ENCODE data around the gene EHD3. TPM values are rescaled to one million over a fixed set of nuclear protein-coding genes. Genes with fewer than 3 reads are reported as not detected.

Gene EHD3
- total and polyA plus RNA-seq, 10 of the 15 experiments (the other 5 are each of a cell fraction or from before 2014, with no cell fraction given): 1.1 to 10.9 (median 8.2) TPM

- no peak overlapping the region for H3K9ac ChIP-seq (ENCODE audit: control insufficient read depth, insufficient read depth, low read length)
- H3K4me1 ChIP-seq (ENCODE audit: control insufficient read depth, insufficient read depth, low read length): no peaks in the 10 kb centered on the region
- DNase-seq (ENCODE audit: low read depth, low spot score) (no peak), ATAC-seq (no peak), FAIRE-seq (no peak)
- WGBS (ENCODE audit: insufficient coverage, insufficient replicate concordance, low lambda C conversion rate, missing lambda C conversion rate): 23% methylated on average over 5 of the region's 5 CpGs
- H4K20me1 ChIP-seq (ENCODE audit: control insufficient read depth, insufficient read depth): no peaks in the 10 kb centered on the region
- SMC1A ChIA-PET (ENCODE audit: uncharacterized antibody, unreplicated experiment): no interaction called here
- no peak overlapping the region for H3K4me3 ChIP-seq
- CTCF ChIA-PET: interaction anchor here (1.2 kb wide), 1 partner anchor 9 kb away, joined by 3 read pairs; no protein-coding TSS in a partner anchor
- intact Hi-C loops (cut with micrococcal nuclease; ENCODE audit: unreplicated experiment) (no loop called here), in situ Hi-C loops (cut with MboI) (no loop called here)
- no peak overlapping the region for H3K27ac ChIP-seq (ENCODE audit: control insufficient read depth, insufficient read depth)
- no peaks in the 10 kb centered on the region for H3K36me3 ChIP-seq (ENCODE audit: control insufficient read depth in 2 of 2, insufficient read depth in 2 of 2, low read length in 1 of 2)
- H3K27me3 ChIP-seq (replicated peaks in 1 of 2; ENCODE audit: control insufficient read depth in 2 of 2, insufficient read depth in 2 of 2, low read length in 1 of 2): no peaks in the 10 kb centered on the region; a peak in 2 of 4 replicates
- no peak overlapping the region for H3K4me2 ChIP-seq (ENCODE audit: control insufficient read depth, insufficient read depth)
- RAD21 ChIA-PET (ENCODE audit: unreplicated experiment): no interaction called here
- no peaks in the 10 kb centered on the region for H3K9me3 ChIP-seq (replicated peaks; ENCODE audit: control insufficient read depth, insufficient read depth, low read length)
- no peak overlapping the region for H2AFZ ChIP-seq (ENCODE audit: control insufficient read depth, low read depth, low read length)
- no peaks in the 10 kb centered on the region for H3K79me2 ChIP-seq (ENCODE audit: control insufficient read depth, insufficient read depth, low read length)
- POLR2A ChIA-PET: interaction anchor here (0.9 kb wide), 1 partner anchor 9 kb away, joined by 4 read pairs; no protein-coding TSS in a partner anchor
- TF ChIP-seq ZSCAN29 (IDR thresholded peaks at IDR 0.05) (no peak), MLLT1 (IDR thresholded peaks at IDR 0.05) (no peak), POU2F2 (IDR thresholded peaks at IDR 0.05; ENCODE audit: borderline replicate concordance, low read depth, low read length) (no peak), EED (IDR thresholded peaks at IDR 0.05; ENCODE audit: low read depth) (no peak), SKIL (IDR thresholded peaks at IDR 0.05; ENCODE audit: low read depth, poor library complexity, severe bottlenecking) (no peak), SRF (IDR thresholded peaks at IDR 0.05; ENCODE audit: low read depth in 2 of 2, low read length in 2 of 2) (no peak), PRDM15 (CRISPR knock-in tag; IDR thresholded peaks at IDR 0.05) (no peak), MEF2A (IDR thresholded peaks at IDR 0.05; ENCODE audit: insufficient read depth, low read depth, low read length) (no peak), CHD1 (IDR thresholded peaks at IDR 0.05; ENCODE audit: low read depth, low read length) (no peak), RB1 (IDR thresholded peaks at IDR 0.05; ENCODE audit: borderline replicate concordance) (no peak), ATF3 (IDR thresholded peaks at IDR 0.05; ENCODE audit: borderline replicate concordance, extremely low read depth, low read depth, low read length) (no peak), SMC3 (IDR thresholded peaks at IDR 0.05; ENCODE audit: borderline replicate concordance, low read length) (no peak), MYB (IDR thresholded peaks at IDR 0.05; ENCODE audit: borderline replicate concordance, low read depth, low read length) (no peak), ZZZ3 (IDR thresholded peaks at IDR 0.05; ENCODE audit: control insufficient read depth, insufficient read length, low read depth) (no peak), ZNF207 (IDR thresholded peaks at IDR 0.05; ENCODE audit: borderline replicate concordance) (no peak), CREM (IDR thresholded peaks at IDR 0.05; ENCODE audit: low read depth) (no peak), ZNF274 (IDR thresholded peaks at IDR 0.05; ENCODE audit: insufficient read depth, insufficient read length) (no peak), IKZF1 (conservative IDR thresholded peaks at IDR 0.05) (no peak)
- no TSS peak for BruUV-seq (replicated peaks)
Measured at GRCh38 chr2:31202833-31203232, 31.1 kb upstream of the EHD3 start.
